SK-N-SH (cell line): Measurements from ENCODE around the gene ANO4. TPM values are rescaled to one million over a fixed set of nuclear protein-coding genes. Genes with fewer than 3 reads are reported as not detected.

Source experiments
- CTCF ChIA-PET: fragments of 300-600, 350-600 bp; formaldehyde crosslinking; extraction: SDS; loops from one replicate; lab custom pipeline; 2021; lab: Yijun Ruan, JAX
- POLR2A ChIA-PET: fragments of 350-600 bp; sonication (Branson Sonifier 250); formaldehyde crosslinking; extraction: SDS; loops from one replicate; lab custom pipeline; 2020; ENCODE audit warnings: antibody characterized with exemption, inconsistent platforms; lab: Yijun Ruan, JAX
- DNase-seq: peaks from one replicate; pipeline ENCODE4 v3.0.0; 2012
- H2AFZ ChIP-seq: fragments of 200-600 bp; sonication (generic); 2 replicates; pipeline ENCODE4 v1.8.1; 2016; ENCODE audit warnings: antibody characterized with exemption, mild to moderate bottlenecking, low read depth
- H3F3A ChIP-seq: fragments of 200-600 bp; sonication (generic); replicated peaks from 2 replicates; pipeline ENCODE3; 2016; ENCODE audit warnings: antibody characterized with exemption, mild to moderate bottlenecking; ENCODE audit not compliant: insufficient read depth
- H3K27ac ChIP-seq, 2 experiments: fragments of 200-500 bp in 1 of 2; fragments of 200-600 bp in 1 of 2; sonication (Bioruptor generic) in 1 of 2; sonication (generic), shearing (Covaris generic) in 1 of 2; 2 replicates each; pipeline versions ENCODE4 v1.5.1 to v1.6.1; 2014 to 2016; ENCODE audit warnings: low read depth in 2 of 2, inconsistent platforms in 1 of 2, low read length in 1 of 2, mild to moderate bottlenecking in 1 of 2, mixed read lengths in 1 of 2
- H3K27me3 ChIP-seq: fragments of 200-600 bp; sonication (generic), shearing (Covaris generic); 2 replicates; pipeline ENCODE4 v1.6.1; 2016; ENCODE audit warnings: mixed run types; ENCODE audit not compliant: insufficient read depth
- H3K36me3 ChIP-seq, 2 experiments: fragments of 200-500 bp in 1 of 2; fragments of 200-600 bp in 1 of 2; sonication (Bioruptor generic) in 1 of 2; sonication (generic) in 1 of 2; replicated peaks in 1 of 2; 2 replicates each; pipeline versions ENCODE3 to v1.5.1; 2014 to 2016; ENCODE audit warnings: low read length in 1 of 2, mild to moderate bottlenecking in 1 of 2; ENCODE audit not compliant: insufficient read depth in 2 of 2, control insufficient read depth in 1 of 2
- H3K4me1 ChIP-seq, 2 experiments: fragments of 200-500 bp in 1 of 2; fragments of 200-600 bp in 1 of 2; sonication (Bioruptor generic) in 1 of 2; sonication (generic), shearing (Covaris generic) in 1 of 2; 2 replicates each; pipeline versions ENCODE4 v1.5.1 to v1.6.1; 2014 to 2016; ENCODE audit warnings: low read depth in 1 of 2, low read length in 1 of 2, mixed run types in 1 of 2; ENCODE audit not compliant: insufficient read depth in 2 of 2, control insufficient read depth in 1 of 2
- H3K4me2 ChIP-seq: fragments of 200-600 bp; sonication (generic), shearing (Covaris generic); 2 replicates; pipeline ENCODE4 v1.6.1; 2017; ENCODE audit warnings: mixed run types
- H3K4me3 ChIP-seq, 2 experiments: fragments of 200-500 bp in 1 of 2; fragments of 200-600 bp in 1 of 2; sonication (Bioruptor generic) in 1 of 2; sonication (generic), shearing (Covaris generic) in 1 of 2; 2 replicates each; pipeline versions ENCODE4 v1.5.1 to v1.8.1; 2014 to 2016; ENCODE audit warnings: low read depth in 2 of 2, inconsistent platforms in 1 of 2, low read length in 1 of 2, mild to moderate bottlenecking in 1 of 2, mixed read lengths in 1 of 2, moderate library complexity in 1 of 2
- H3K79me2 ChIP-seq: fragments of 200-600 bp; sonication (generic); 2 replicates; pipeline ENCODE4 v1.8.1; 2017; ENCODE audit warnings: mild to moderate bottlenecking; ENCODE audit not compliant: insufficient read depth
- H3K9ac ChIP-seq: fragments of 200-600 bp; sonication (generic); 2 replicates; pipeline ENCODE4 v1.6.1; 2017; ENCODE audit warnings: mixed run types
- H3K9me2 ChIP-seq: fragments of 200-600 bp; sonication (generic); 2 replicates; pipeline ENCODE4 v1.6.1; 2017; ENCODE audit warnings: mixed run types
- H3K9me3 ChIP-seq: fragments of 200-600 bp; sonication (generic); 2 replicates; pipeline ENCODE4 v1.6.1; 2017; ENCODE audit warnings: mixed run types, mild to moderate bottlenecking, moderate library complexity
- H4K20me1 ChIP-seq: fragments of 200-600 bp; sonication (generic); 2 replicates; pipeline ENCODE4 v1.6.1; 2017; ENCODE audit warnings: mild to moderate bottlenecking, mixed run types; ENCODE audit not compliant: insufficient read depth
- CHD2 ChIP-seq: fragments of 150-350 bp; IDR thresholded peaks from 2 replicates; pipeline ENCODE4 v1.6.1; 2018; ENCODE audit warnings: low read length; ENCODE audit not compliant: partially characterized antibody
- ELF1 ChIP-seq: IDR thresholded peaks from 2 replicates; pipeline ENCODE4 v1.4.0; 2012
- EZH2phosphoT487 ChIP-seq: fragments of 200-600 bp; sonication (generic); IDR thresholded peaks from 2 replicates; pipeline ENCODE4 v1.6.1; 2017; ENCODE audit warnings: low read depth, mixed run types, mild to moderate bottlenecking, antibody characterized with exemption, moderate library complexity, borderline replicate concordance
- FOSL2 ChIP-seq: IDR thresholded peaks from 2 replicates; pipeline ENCODE4 v1.4.0; 2012; ENCODE audit warnings: low read depth, mild to moderate bottlenecking, moderate library complexity, borderline replicate concordance
- FOXM1 ChIP-seq: IDR thresholded peaks from 2 replicates; pipeline ENCODE4 v1.4.0; 2012; ENCODE audit warnings: low read depth, mild to moderate bottlenecking
- GABPA ChIP-seq: IDR thresholded peaks from 2 replicates; pipeline ENCODE4 v1.4.0; 2012; ENCODE audit warnings: low read depth, mild to moderate bottlenecking
- JUND ChIP-seq: IDR thresholded peaks from 2 replicates; pipeline ENCODE4 v1.4.0; 2012
- MEF2A ChIP-seq: IDR thresholded peaks from 2 replicates; pipeline ENCODE4 v1.4.0; 2012; ENCODE audit warnings: low read depth, borderline replicate concordance
- NFIC ChIP-seq: IDR thresholded peaks from 2 replicates; pipeline ENCODE4 v1.4.0; 2012; ENCODE audit warnings: borderline replicate concordance
- NRF1 ChIP-seq: IDR thresholded peaks from 2 replicates; pipeline ENCODE4 v1.6.1; 2012; ENCODE audit warnings: low read depth, mild to moderate bottlenecking, low read length
- POLR2AphosphoS5 ChIP-seq: IDR thresholded peaks from 2 replicates; pipeline ENCODE4 v1.6.1; 2012; ENCODE audit warnings: low read depth, low read length
- RAD21 ChIP-seq: IDR thresholded peaks from 2 replicates; pipeline ENCODE4 v1.6.1; 2012; ENCODE audit warnings: mild to moderate bottlenecking, low read length
- TAF1 ChIP-seq: IDR thresholded peaks from 2 replicates; pipeline ENCODE4 v1.6.1; 2012; ENCODE audit warnings: low read depth, mild to moderate bottlenecking, low read length, moderate library complexity, borderline replicate concordance
- TCF12 ChIP-seq: IDR thresholded peaks from 2 replicates; pipeline ENCODE4 v1.4.0; 2012
- TEAD4 ChIP-seq: IDR thresholded peaks from 2 replicates; pipeline ENCODE4 v1.4.0; 2012; ENCODE audit warnings: mild to moderate bottlenecking, borderline replicate concordance; ENCODE audit not compliant: insufficient read depth
- WGBS: methylation state at CpG from one replicate; pipeline ENCODE4 v1.1.6; 2017; ENCODE audit warnings: low lambda C conversion rate; 5-methylcytosine and 5-hydroxymethylcytosine counted together
- polyA plus RNA-seq, 3 experiments: library from polyadenylated mRNA; depleted of rRNA; stranded (reverse); fragments of >200 nt; gene quantifications; 2 replicates each; pipeline ENCODE4 v1.2.3, GENCODE V29; 2012
- TF ChIP-seq, protein P1 (sequence below): fragments of 150-350 bp; IDR thresholded peaks from 2 replicates; pipeline ENCODE4 v1.6.1; 2017; ENCODE audit warnings: antibody characterized with exemption, low read length, low read depth, borderline replicate concordance
- TF ChIP-seq, protein P2 (sequence below): IDR thresholded peaks from 2 replicates; pipeline ENCODE4 v1.4.0; 2012; ENCODE audit warnings: low read depth, borderline replicate concordance
- TF ChIP-seq, protein P3 (sequence below): fragments of 200-600 bp; sonication (generic); IDR thresholded peaks from 2 replicates; pipeline ENCODE4 v1.6.1; 2017; ENCODE audit warnings: antibody characterized with exemption, mild to moderate bottlenecking, moderate library complexity
- TF ChIP-seq, protein P4 (sequence below): IDR thresholded peaks from 2 replicates; pipeline ENCODE4; 2012

Gene ANO4
- polyA plus RNA-seq, 1 of the 3 experiments (the other 2 are of a cell fraction), result 9.4 TPM

DNA sequence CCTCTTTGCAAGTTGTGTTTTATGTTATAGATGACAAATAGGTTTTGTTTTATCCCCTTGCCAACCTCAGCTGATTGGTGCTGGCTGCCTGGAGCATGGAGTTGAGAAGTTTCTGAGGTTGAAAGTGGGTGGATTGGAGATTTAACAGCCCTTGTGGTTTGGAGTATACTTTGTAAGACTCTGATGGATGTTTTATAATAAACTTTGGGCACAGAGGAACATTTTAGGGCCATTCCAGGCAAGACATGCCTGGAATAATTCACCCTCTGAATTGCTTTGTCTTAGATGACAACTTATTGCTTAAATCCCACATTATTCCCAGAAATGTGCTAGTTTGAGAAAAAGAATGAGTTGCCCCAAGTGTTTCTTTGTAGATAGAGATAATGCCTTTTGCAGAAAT lies 256.6 kb downstream of the ANO4 start:
- Histone ChIP-seq H3K4me3 (no peak overlapping the region), H2AFZ (no peak overlapping the region), H3K4me2 (peak overlapping the region; percentile 63; the same call in 1 of the 2 replicates), H3K9me3 (peaks cover 4% of the 10 kb centered on the region; the same call in 1 of the 2 replicates), H3K9ac (peak overlapping the region; percentile 57; the same call in 1 of the 2 replicates), H3K27ac (peak overlapping the region; percentile 73 to 91; a peak in 3 of 4 replicates), H3K27me3 (no peaks in the 10 kb centered on the region), H3K79me2 (no peaks in the 10 kb centered on the region), H3K9me2 (0 out of 2 replicates have a peak, but pooled peaks cover 3% of the 10 kb centered on the region), H4K20me1 (no peaks in the 10 kb centered on the region), H3F3A (peaks cover 18% of the 10 kb centered on the region), H3K36me3 (peaks cover 2 to 10% of the 10 kb centered on the region in 2 experiments), H3K4me1 (peaks cover 0 to 7% of the 10 kb centered on the region in 2 experiments; a peak in 3 of 4 replicates)
- TF ChIP-seq TAF1, result no peak
- TF ChIP-seq TCF12, result 0 out of 2 replicates have a peak, but pooled peaks have one; percentile 2
- no peak for TF ChIP-seq TEAD4
- DNase-seq, result no peak
- POLR2A ChIA-PET, result no interaction called here
- CTCF ChIA-PET, result no interaction called here

DNA sequence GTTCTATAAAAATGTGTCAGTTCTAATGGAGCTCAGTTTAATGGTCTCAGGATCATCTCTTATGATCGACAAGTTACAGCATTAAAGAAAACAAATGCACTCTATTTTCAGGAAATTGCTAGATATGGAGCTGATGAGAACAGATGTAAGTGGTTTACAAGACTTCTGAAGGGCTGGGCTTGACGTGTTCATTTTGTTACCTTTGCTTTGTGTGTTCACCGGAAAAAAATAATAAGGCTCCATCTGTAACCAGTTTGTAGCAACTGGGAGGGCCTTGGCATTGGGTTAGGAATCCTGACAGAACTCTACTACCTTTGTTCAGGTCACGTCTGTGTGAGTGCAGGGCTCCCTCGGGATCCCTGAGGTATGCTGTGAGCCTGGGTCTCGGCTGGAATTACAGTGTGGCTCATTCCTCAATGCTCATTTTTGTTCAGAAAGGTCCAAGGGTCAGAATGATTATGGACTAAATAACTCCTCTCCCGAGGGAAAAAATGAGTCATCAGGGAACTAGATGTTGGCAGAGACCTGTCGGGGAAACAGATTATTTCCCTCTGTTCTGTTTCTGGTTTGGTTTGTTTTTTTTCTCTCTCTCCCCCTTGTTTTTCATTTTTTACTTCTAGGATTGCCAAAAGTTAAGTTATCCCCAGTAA lies 257.4 kb downstream of the ANO4 start:
- Histone ChIP-seq H3K4me2 (peak overlapping the region; percentile 63), H3K9me3 (peaks cover 4% of the 10 kb centered on the region; the same call in 1 of the 2 replicates), H2AFZ (peak overlapping the region; percentile 57; the same call in 1 of the 2 replicates), H4K20me1 (no peaks in the 10 kb centered on the region), H3F3A (peaks cover 18% of the 10 kb centered on the region), H3K4me3 (peak overlapping the region in 1 of 2 experiments; percentile 6; a peak in 1 of 4 replicates), H3K79me2 (no peaks in the 10 kb centered on the region), H3K9me2 (0 out of 2 replicates have a peak, but pooled peaks cover 3% of the 10 kb centered on the region), H3K36me3 (peaks cover 2 to 10% of the 10 kb centered on the region in 2 experiments), H3K27me3 (no peaks in the 10 kb centered on the region), H3K4me1 (peaks cover 0 to 7% of the 10 kb centered on the region in 2 experiments; a peak in 3 of 4 replicates), H3K9ac (peak overlapping the region; percentile 57; the same call in 1 of the 2 replicates), H3K27ac (peak overlapping the region; percentile 73 to 91; a peak in 3 of 4 replicates)
- POLR2A ChIA-PET, result no interaction called here
- peak; percentile 5 for DNase-seq
- WGBS, result 5% methylated on average over 8 of the region's 8 CpGs
- CTCF ChIA-PET, result no interaction called here
- TF ChIP-seq TCF12 (peak; percentile 90), NFIC (peak; percentile 84), CHD2 (no peak), ELF1 (peak; percentile 42; the same call in 1 of the 2 replicates), POLR2AphosphoS5 (peak; percentile 40; the same call in 1 of the 2 replicates), FOXM1 (0 out of 2 replicates have a peak, but pooled peaks have one; percentile 74), FOSL2 (peak; percentile 94), NRF1 (no peak), GABPA (no peak), RAD21 (no peak), EZH2phosphoT487 (no peak), TEAD4 (peak; percentile 82; the same call in 1 of the 2 replicates), JUND (peak; percentile 92), MEF2A (peak; percentile 41; the same call in 1 of the 2 replicates)
- TF ChIP-seq, protein P1, sequence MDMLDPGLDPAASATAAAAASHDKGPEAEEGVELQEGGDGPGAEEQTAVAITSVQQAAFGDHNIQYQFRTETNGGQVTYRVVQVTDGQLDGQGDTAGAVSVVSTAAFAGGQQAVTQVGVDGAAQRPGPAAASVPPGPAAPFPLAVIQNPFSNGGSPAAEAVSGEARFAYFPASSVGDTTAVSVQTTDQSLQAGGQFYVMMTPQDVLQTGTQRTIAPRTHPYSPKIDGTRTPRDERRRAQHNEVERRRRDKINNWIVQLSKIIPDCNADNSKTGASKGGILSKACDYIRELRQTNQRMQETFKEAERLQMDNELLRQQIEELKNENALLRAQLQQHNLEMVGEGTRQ, result no peak
- TF ChIP-seq, protein P2, sequence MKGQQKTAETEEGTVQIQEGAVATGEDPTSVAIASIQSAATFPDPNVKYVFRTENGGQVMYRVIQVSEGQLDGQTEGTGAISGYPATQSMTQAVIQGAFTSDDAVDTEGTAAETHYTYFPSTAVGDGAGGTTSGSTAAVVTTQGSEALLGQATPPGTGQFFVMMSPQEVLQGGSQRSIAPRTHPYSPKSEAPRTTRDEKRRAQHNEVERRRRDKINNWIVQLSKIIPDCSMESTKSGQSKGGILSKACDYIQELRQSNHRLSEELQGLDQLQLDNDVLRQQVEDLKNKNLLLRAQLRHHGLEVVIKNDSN, result no peak
- TF ChIP-seq, protein P3, sequence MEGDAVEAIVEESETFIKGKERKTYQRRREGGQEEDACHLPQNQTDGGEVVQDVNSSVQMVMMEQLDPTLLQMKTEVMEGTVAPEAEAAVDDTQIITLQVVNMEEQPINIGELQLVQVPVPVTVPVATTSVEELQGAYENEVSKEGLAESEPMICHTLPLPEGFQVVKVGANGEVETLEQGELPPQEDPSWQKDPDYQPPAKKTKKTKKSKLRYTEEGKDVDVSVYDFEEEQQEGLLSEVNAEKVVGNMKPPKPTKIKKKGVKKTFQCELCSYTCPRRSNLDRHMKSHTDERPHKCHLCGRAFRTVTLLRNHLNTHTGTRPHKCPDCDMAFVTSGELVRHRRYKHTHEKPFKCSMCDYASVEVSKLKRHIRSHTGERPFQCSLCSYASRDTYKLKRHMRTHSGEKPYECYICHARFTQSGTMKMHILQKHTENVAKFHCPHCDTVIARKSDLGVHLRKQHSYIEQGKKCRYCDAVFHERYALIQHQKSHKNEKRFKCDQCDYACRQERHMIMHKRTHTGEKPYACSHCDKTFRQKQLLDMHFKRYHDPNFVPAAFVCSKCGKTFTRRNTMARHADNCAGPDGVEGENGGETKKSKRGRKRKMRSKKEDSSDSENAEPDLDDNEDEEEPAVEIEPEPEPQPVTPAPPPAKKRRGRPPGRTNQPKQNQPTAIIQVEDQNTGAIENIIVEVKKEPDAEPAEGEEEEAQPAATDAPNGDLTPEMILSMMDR, result no peak
- TF ChIP-seq, protein P4, sequence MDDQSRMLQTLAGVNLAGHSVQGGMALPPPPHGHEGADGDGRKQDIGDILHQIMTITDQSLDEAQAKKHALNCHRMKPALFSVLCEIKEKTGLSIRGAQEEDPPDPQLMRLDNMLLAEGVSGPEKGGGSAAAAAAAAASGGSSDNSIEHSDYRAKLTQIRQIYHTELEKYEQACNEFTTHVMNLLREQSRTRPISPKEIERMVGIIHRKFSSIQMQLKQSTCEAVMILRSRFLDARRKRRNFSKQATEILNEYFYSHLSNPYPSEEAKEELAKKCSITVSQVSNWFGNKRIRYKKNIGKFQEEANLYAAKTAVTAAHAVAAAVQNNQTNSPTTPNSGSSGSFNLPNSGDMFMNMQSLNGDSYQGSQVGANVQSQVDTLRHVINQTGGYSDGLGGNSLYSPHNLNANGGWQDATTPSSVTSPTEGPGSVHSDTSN, result peak; percentile 82
